SU-DHL-6 (cell line): ENCODE measurements around the gene DUS2.
"Not testable (repeated sequence)": the region's sequence is repeated elsewhere in the genome, so short reads cannot be mapped to it uniquely, and the experiment has no call there.

Experiments used
- H2AFZ ChIP-seq: fragments of 200-600 bp; sonication (generic); 2 replicates; pipeline ENCODE4 v1.6.1; 2014; ENCODE audit warnings: low read depth, mild to moderate bottlenecking, moderate library complexity, mixed read lengths, antibody characterized with exemption, low read length; ENCODE audit not compliant: severe bottlenecking
- H3F3A ChIP-seq: fragments of 200-600 bp; shearing (Covaris generic); 2 replicates; pipeline ENCODE4 v1.6.0; 2016; ENCODE audit warnings: antibody characterized with exemption, mild to moderate bottlenecking; ENCODE audit not compliant: insufficient read depth
- H3K27ac ChIP-seq: fragments of 200-600 bp; sonication (generic); 2 replicates; pipeline ENCODE4 v1.5.1; 2016; ENCODE audit warnings: low read depth, mild to moderate bottlenecking, low read length, moderate library complexity, mixed read lengths
- H3K27me3 ChIP-seq: fragments of 200-600 bp; sonication (generic), shearing (Covaris generic); 2 replicates; pipeline ENCODE4 v1.6.0; 2014; ENCODE audit warnings: mild to moderate bottlenecking, low read length
- H3K36me3 ChIP-seq: fragments of 200-600 bp; sonication (generic); 2 replicates; pipeline ENCODE4 v1.6.1; 2014; ENCODE audit warnings: mild to moderate bottlenecking, low read length, mixed read lengths
- H3K4me2 ChIP-seq: fragments of 300-600, 200-600 bp; shearing (Covaris generic), sonication (generic); 2 replicates; pipeline ENCODE4 v1.6.0; 2014; ENCODE audit warnings: low read length, low read depth, mild to moderate bottlenecking; ENCODE audit not compliant: poor library complexity, severe bottlenecking
- H3K4me3 ChIP-seq: fragments of 200-600 bp; sonication (generic); 2 replicates; pipeline ENCODE4 v1.5.1; 2014; ENCODE audit warnings: antibody characterized with exemption, low read length, mild to moderate bottlenecking, mixed read lengths; ENCODE audit not compliant: insufficient read depth, poor library complexity, severe bottlenecking
- H3K79me2 ChIP-seq: fragments of 200-600 bp; sonication (generic); 2 replicates; pipeline ENCODE4 v1.6.1; 2014; ENCODE audit warnings: mild to moderate bottlenecking, low read length, moderate library complexity; ENCODE audit not compliant: insufficient read depth
- H3K9ac ChIP-seq: fragments of 200-600 bp; sonication (generic); 2 replicates; pipeline ENCODE4 v1.7.0; 2014; ENCODE audit warnings: mild to moderate bottlenecking, low read length
- H3K9me2 ChIP-seq: fragments of 200-600 bp; sonication (generic); replicated peaks from 2 replicates; pipeline ENCODE4 v1.6.1; 2014; ENCODE audit warnings: low read length; ENCODE audit not compliant: insufficient read depth
- H3K9me3 ChIP-seq: fragments of 200-600 bp; sonication (generic); 2 replicates; pipeline ENCODE4 v1.6.1; 2014; ENCODE audit warnings: low read length, mixed read lengths; ENCODE audit not compliant: insufficient read depth
- H4K20me1 ChIP-seq: fragments of 200-600 bp; sonication (generic); 2 replicates; pipeline ENCODE4 v1.6.1; 2014; ENCODE audit warnings: low read depth, mild to moderate bottlenecking, antibody characterized with exemption, low read length, moderate library complexity, mixed read lengths
- CTCF ChIP-seq: fragments of 200-600 bp; sonication (generic); IDR thresholded peaks from one replicate; pipeline ENCODE4 v1.5.1; 2017; ENCODE audit warnings: antibody characterized with exemption, mild to moderate bottlenecking, low read length, moderate library complexity; ENCODE audit not compliant: insufficient read depth, poor library complexity, severe bottlenecking
- EZH2phosphoT487 ChIP-seq: fragments of 200-600 bp; sonication (generic), shearing (Covaris generic); conservative IDR thresholded peaks from 2 replicates; pipeline ENCODE4 v1.6.1; 2018; ENCODE audit warnings: mild to moderate bottlenecking, antibody characterized with exemption, low read length, moderate library complexity, mixed read lengths

The DUS2 gene

GRCh38 chr16:67992661-67993206 lies 30.4 kb upstream of the DUS2 start:
- Histone ChIP-seq H3K4me2 (peak overlapping the region; percentile 35), H3K79me2 (no peaks in the 10 kb centered on the region), H3K9ac (no peak overlapping the region), H3F3A (no peaks in the 10 kb centered on the region), H3K4me3 (no peak overlapping the region), H3K27ac (no peak overlapping the region), H3K9me2 (no peaks in the 10 kb centered on the region), H3K36me3 (no peaks in the 10 kb centered on the region), H3K9me3 (no peaks in the 10 kb centered on the region), H4K20me1 (no peaks in the 10 kb centered on the region), H2AFZ (peak overlapping the region; percentile 80), H3K27me3 (no peaks in the 10 kb centered on the region)
- TF ChIP-seq EZH2phosphoT487 (no peak), CTCF (no peak)

GRCh38 chr16:67993207-67994039 lies 29.7 kb upstream of the DUS2 start:
- H3K9me2 ChIP-seq = no peaks in the 10 kb centered on the region
- H3K36me3 ChIP-seq = no peaks in the 10 kb centered on the region
- H3F3A ChIP-seq = no peaks in the 10 kb centered on the region
- H2AFZ ChIP-seq = peak overlapping the region; percentile 80
- H3K4me2 ChIP-seq = peak overlapping the region; percentile 35
- H3K4me3 ChIP-seq = no peak overlapping the region
- H3K9me3 ChIP-seq = no peaks in the 10 kb centered on the region
- TF ChIP-seq EZH2phosphoT487 (no peak), CTCF (peak; percentile 90)
- H3K79me2 ChIP-seq = no peaks in the 10 kb centered on the region
- H3K9ac ChIP-seq = peak overlapping the region; percentile 22; the same call in 1 of the 2 replicates
- H3K27ac ChIP-seq = no peak overlapping the region
- no peaks in the 10 kb centered on the region for H4K20me1 ChIP-seq
- no peaks in the 10 kb centered on the region for H3K27me3 ChIP-seq

DNA sequence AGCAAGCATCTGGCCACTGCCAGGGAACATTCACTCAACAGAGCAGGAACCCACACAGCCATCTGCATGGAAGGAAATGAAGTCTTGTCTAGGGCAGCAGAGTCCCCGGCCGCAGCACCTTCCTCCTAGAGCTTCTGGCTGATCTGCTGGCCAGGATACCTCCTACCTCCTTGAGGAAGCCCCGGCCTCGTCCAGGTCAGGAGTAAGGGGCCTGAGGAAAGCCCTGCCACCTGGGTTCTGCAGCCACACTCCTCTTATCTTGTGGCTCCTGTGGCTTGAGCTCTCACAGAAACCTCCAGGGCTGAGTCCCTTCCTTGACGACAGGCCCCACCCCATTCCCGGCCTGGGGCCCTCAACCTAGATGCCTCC lies 29.1 kb upstream of the DUS2 start:
- not testable (repeated sequence) for H3K36me3 ChIP-seq, H3K9me3 ChIP-seq, H3K9me2 ChIP-seq, H3K27me3 ChIP-seq, H3K4me3 ChIP-seq, H4K20me1 ChIP-seq, H3K9ac ChIP-seq, H3K27ac ChIP-seq, H3K79me2 ChIP-seq, H3F3A ChIP-seq, H3K4me2 ChIP-seq, H2AFZ ChIP-seq

GRCh38 chr16:67995423-67995822 lies 27.7 kb upstream of the DUS2 start:
- H3K9me3 ChIP-seq = no peaks in the 10 kb centered on the region
- H3F3A ChIP-seq = no peaks in the 10 kb centered on the region
- no peaks in the 10 kb centered on the region for H3K27me3 ChIP-seq
- H3K36me3 ChIP-seq = no peaks in the 10 kb centered on the region
- no peak overlapping the region for H3K27ac ChIP-seq
- TF ChIP-seq EZH2phosphoT487 = no peak
- TF ChIP-seq CTCF = no peak
- no peak overlapping the region for H3K4me3 ChIP-seq
- H4K20me1 ChIP-seq = no peaks in the 10 kb centered on the region
- H3K9ac ChIP-seq = no peak overlapping the region
- H3K79me2 ChIP-seq = no peaks in the 10 kb centered on the region
- no peaks in the 10 kb centered on the region for H3K9me2 ChIP-seq
- H3K4me2 ChIP-seq = no peak overlapping the region
- no peak overlapping the region for H2AFZ ChIP-seq
